ENCODE data around the gene CDKAL1.

DNA sequence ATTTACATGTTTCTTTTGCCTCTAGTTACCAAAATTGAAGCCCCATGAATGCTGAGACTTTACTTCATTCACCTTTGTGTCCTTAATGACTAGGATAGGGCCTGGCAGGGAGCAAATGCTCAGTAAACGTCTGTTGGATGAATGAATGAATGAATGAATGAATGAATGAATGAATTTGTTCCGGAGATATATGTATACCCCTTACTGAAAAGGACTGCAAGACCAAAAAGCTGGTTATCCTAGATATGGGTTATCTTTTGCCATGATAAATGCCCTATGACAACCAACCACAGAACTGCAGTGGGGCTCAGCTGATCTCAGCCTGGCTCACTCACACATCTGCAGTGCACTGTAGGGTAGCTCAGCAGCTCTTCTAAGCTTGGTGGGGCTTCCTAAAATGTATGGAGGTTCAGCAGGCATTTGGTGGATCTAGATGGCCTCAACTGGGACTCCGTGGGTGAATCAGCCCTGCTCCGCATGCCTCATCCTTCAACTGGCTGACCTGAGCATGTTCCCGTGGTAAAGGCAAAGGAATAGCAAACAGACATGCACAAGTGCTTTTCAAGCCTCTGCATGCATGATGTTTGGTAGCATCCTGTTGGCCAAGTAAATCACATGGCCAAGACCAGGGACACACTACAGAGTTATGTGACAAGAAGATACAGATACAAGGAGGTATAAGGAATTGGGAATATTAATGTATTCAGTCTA is 680.6 kb downstream of the CDKAL1 start:
- TF ChIP-seq POLR2A (IDR thresholded peaks at IDR 0.05; ENCODE audit: low read depth): no peak
- TF ChIP-seq, protein P1, sequence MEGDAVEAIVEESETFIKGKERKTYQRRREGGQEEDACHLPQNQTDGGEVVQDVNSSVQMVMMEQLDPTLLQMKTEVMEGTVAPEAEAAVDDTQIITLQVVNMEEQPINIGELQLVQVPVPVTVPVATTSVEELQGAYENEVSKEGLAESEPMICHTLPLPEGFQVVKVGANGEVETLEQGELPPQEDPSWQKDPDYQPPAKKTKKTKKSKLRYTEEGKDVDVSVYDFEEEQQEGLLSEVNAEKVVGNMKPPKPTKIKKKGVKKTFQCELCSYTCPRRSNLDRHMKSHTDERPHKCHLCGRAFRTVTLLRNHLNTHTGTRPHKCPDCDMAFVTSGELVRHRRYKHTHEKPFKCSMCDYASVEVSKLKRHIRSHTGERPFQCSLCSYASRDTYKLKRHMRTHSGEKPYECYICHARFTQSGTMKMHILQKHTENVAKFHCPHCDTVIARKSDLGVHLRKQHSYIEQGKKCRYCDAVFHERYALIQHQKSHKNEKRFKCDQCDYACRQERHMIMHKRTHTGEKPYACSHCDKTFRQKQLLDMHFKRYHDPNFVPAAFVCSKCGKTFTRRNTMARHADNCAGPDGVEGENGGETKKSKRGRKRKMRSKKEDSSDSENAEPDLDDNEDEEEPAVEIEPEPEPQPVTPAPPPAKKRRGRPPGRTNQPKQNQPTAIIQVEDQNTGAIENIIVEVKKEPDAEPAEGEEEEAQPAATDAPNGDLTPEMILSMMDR (IDR thresholded peaks at IDR 0.05): no peak

Data from esophagus muscularis mucosa (tissue), 3 donors.